DND-41 (cell line): ENCODE measurements around the gene ZNF384.

Source experiments
- ATAC-seq: fragments of 200-7000 bp; cut with Tn5 transposase; 3 replicates; pipeline ENCODE4 v1.9.1; 2021; ENCODE audit warnings: low read depth; ENCODE audit not compliant: insufficient read depth
- DNase-seq: peaks from one replicate; pipeline ENCODE4 v3.0.0-alpha.2; 2020
- H2AFZ ChIP-seq: 2 replicates; pipeline ENCODE4 v1.6.0; 2012; ENCODE audit warnings: low read depth, low read length
- H3K27ac ChIP-seq: 2 replicates; pipeline ENCODE4 v1.5.1; 2012; ENCODE audit warnings: low read length, inconsistent platforms
- H3K27me3 ChIP-seq: fragments of 200-600 bp; sonication (generic); 2 replicates; pipeline ENCODE4 v1.6.0; 2012; ENCODE audit warnings: low read length, mild to moderate bottlenecking, inconsistent platforms; ENCODE audit not compliant: insufficient read depth, poor library complexity
- H3K36me3 ChIP-seq: 2 replicates; pipeline ENCODE4 v1.5.1; 2012; ENCODE audit warnings: low read length, inconsistent platforms; ENCODE audit not compliant: insufficient read depth
- H3K4me1 ChIP-seq: 2 replicates; pipeline ENCODE4 v1.5.1; 2012; ENCODE audit warnings: mild to moderate bottlenecking, low read length; ENCODE audit not compliant: insufficient read depth
- H3K4me2 ChIP-seq: 2 replicates; pipeline ENCODE4 v1.6.0; 2012; ENCODE audit warnings: mild to moderate bottlenecking, moderate library complexity, low read length, inconsistent platforms; ENCODE audit not compliant: insufficient read depth
- H3K4me3 ChIP-seq, 2 experiments: fragments of 200-600 bp in 1 of 2; shearing (Covaris generic) in 1 of 2; 2 replicates each; pipeline ENCODE4 v1.5.1; 2012 to 2016; ENCODE audit warnings: inconsistent platforms in 2 of 2, low read length in 2 of 2, mild to moderate bottlenecking in 2 of 2, low read depth in 1 of 2, moderate library complexity in 1 of 2
- H3K79me2 ChIP-seq: 2 replicates; pipeline ENCODE4 v1.6.0; 2012; ENCODE audit warnings: low read length, inconsistent platforms; ENCODE audit not compliant: insufficient read depth
- H3K9ac ChIP-seq: 2 replicates; pipeline ENCODE4 v1.6.0; 2012; ENCODE audit warnings: low read depth, mild to moderate bottlenecking, inconsistent platforms, low read length, moderate library complexity
- H3K9me3 ChIP-seq: 2 replicates; pipeline ENCODE4 v1.5.1; 2012; ENCODE audit warnings: low read length, moderate library complexity, mild to moderate bottlenecking, inconsistent platforms; ENCODE audit not compliant: insufficient read depth, severe bottlenecking
- H4K20me1 ChIP-seq: 2 replicates; pipeline ENCODE4 v1.6.0; 2012; ENCODE audit warnings: low read length; ENCODE audit not compliant: insufficient read depth
- CTCF ChIP-seq: IDR thresholded peaks from 2 replicates; pipeline ENCODE4 v1.5.1; 2012; ENCODE audit warnings: borderline replicate concordance, low read length, moderate library complexity, mild to moderate bottlenecking; ENCODE audit not compliant: poor library complexity, severe bottlenecking; ENCODE audit errors: extremely low read depth
- EZH2 ChIP-seq: IDR thresholded peaks from 3 replicates; pipeline ENCODE4 v1.6.1; 2012; ENCODE audit warnings: borderline replicate concordance, low read depth, mild to moderate bottlenecking, moderate library complexity, low read length, inconsistent platforms; ENCODE audit not compliant: severe bottlenecking

The ZNF384 gene

GRCh38 chr12:6626654-6627283 lies 62.4 kb downstream of the ZNF384 start:
- H3K9ac ChIP-seq = 0 out of 2 replicates have a peak overlapping the region, but pooled peaks have one; percentile 39

GRCh38 chr12:6620885-6621274 lies 68.3 kb downstream of the ZNF384 start:
- ATAC-seq (no peak), DNase-seq (no peak)
- no peak overlapping the region for H3K9ac ChIP-seq
- no peaks in the 10 kb centered on the region for H3K79me2 ChIP-seq
- no peaks in the 10 kb centered on the region for H4K20me1 ChIP-seq
- no peak overlapping the region for H2AFZ ChIP-seq
- H3K4me2 ChIP-seq = no peak overlapping the region
- no peaks in the 10 kb centered on the region for H3K36me3 ChIP-seq
- peaks cover 3% of the 10 kb centered on the region for H3K4me1 ChIP-seq
- TF ChIP-seq EZH2 = no peak
- no peak for TF ChIP-seq CTCF
- no peaks in the 10 kb centered on the region for H3K9me3 ChIP-seq
- no peak overlapping the region for H3K4me3 ChIP-seq
- H3K27ac ChIP-seq = no peak overlapping the region
- no peaks in the 10 kb centered on the region for H3K27me3 ChIP-seq

More at GRCh38 chr12:6626654-6627283, 62.4 kb downstream of the ZNF384 start:
- H3K9me3 ChIP-seq = no peaks in the 10 kb centered on the region
- no peaks in the 10 kb centered on the region for H3K79me2 ChIP-seq
- no peak for TF ChIP-seq EZH2
- no peak for TF ChIP-seq CTCF
- H3K4me1 ChIP-seq = peaks cover 19% of the 10 kb centered on the region
- H2AFZ ChIP-seq = peak overlapping the region; percentile 66
- H3K4me3 ChIP-seq = peak overlapping the region in 1 of 2 experiments; percentile 54; a peak in 2 of 4 replicates
- no peaks in the 10 kb centered on the region for H3K27me3 ChIP-seq
- H4K20me1 ChIP-seq = no peaks in the 10 kb centered on the region
- peak overlapping the region; percentile 64; the same call in 1 of the 2 replicates for H3K4me2 ChIP-seq
- no peaks in the 10 kb centered on the region for H3K36me3 ChIP-seq
- peak; percentile 66 for ATAC-seq
- no peak overlapping the region for H3K27ac ChIP-seq
- DNase-seq = peak; percentile 60

- Histone ChIP-seq H3K9me3 (no peaks in the 10 kb centered on the region), H3K27me3 (no peaks in the 10 kb centered on the region), H3K79me2 (no peaks in the 10 kb centered on the region), H4K20me1 (no peaks in the 10 kb centered on the region), H3K4me2 (no peak overlapping the region), H3K4me3 (no peak overlapping the region), H3K9ac (no peak overlapping the region), H3K4me1 (peaks cover 3% of the 10 kb centered on the region), H2AFZ (no peak overlapping the region), H3K36me3 (no peaks in the 10 kb centered on the region), H3K27ac (no peak overlapping the region)
- DNase-seq (no peak), ATAC-seq (no peak)
- TF ChIP-seq CTCF (no peak), EZH2 (no peak)
Measured at GRCh38 chr12:6620137-6620884, 68.9 kb downstream of the ZNF384 start.
